HepG2 (cell line): ENCODE data around the gene PLA2G4B. TPM values are rescaled to one million over a fixed set of nuclear protein-coding genes. Genes with fewer than 3 reads are reported as not detected.

Experiments used
- ATAC-seq: fragments of 200-7000 bp; cut with Tn5 transposase; 3 replicates; pipeline ENCODE4 v1.9.1; 2020; ENCODE audit warnings: mild to moderate bottlenecking, moderate library complexity
- BruUV-seq: library from RNA; stranded (reverse); fragments of 400-500 nt; replicated peaks from 2 replicates; lab custom pipeline; 2021; lab: Mats Ljungman, UMichigan
- CTCF ChIA-PET: fragments of 300-600 bp; formaldehyde crosslinking; extraction: SDS; loops from one replicate; lab custom pipeline; 2021; ENCODE audit warnings: low total read pairs, inconsistent platforms, low intra/inter-chr PET ratio; lab: Yijun Ruan, JAX
- POLR2A ChIA-PET: fragments of 350-600 bp; sonication (Branson Sonifier 250); formaldehyde crosslinking; loops from one replicate; lab custom pipeline; 2020; ENCODE audit warnings: antibody characterized with exemption, inconsistent platforms; lab: Yijun Ruan, JAX
- DNase-seq: peaks from one replicate; pipeline ENCODE4 v3.0.0-alpha.2; 2015; ENCODE audit warnings: low spot score
- FAIRE-seq: peaks from 3 replicates; lab custom pipeline; 2011; peaks lifted over from hg19 to GRCh38; lab: Jason Lieb, UNC
- H2AFZ ChIP-seq: one replicate; pipeline ENCODE4 v1.6.1; 2011; ENCODE audit warnings: low read length, inconsistent platforms
- H3K27ac ChIP-seq: fragments of 300-600 bp; 3 replicates; pipeline ENCODE4 v1.8.0; 2011; ENCODE audit warnings: mixed run types, mild to moderate bottlenecking, mixed read lengths, low read length, inconsistent platforms; ENCODE audit not compliant: insufficient read depth; ENCODE audit errors: extremely low read length
- H3K27me3 ChIP-seq, 2 experiments: fragments of 200-600 bp in 1 of 2; 2 replicates in 1 of 2; 3 replicates in 1 of 2; pipeline versions ENCODE4 v1.6.0 to v1.8.0; 2011; ENCODE audit warnings: low read length in 2 of 2, mild to moderate bottlenecking in 2 of 2, moderate library complexity in 2 of 2, inconsistent platforms in 1 of 2; ENCODE audit not compliant: insufficient read depth in 2 of 2, control insufficient read depth in 1 of 2
- H3K36me3 ChIP-seq, 2 experiments: fragments of 200-600 bp in 1 of 2; replicated peaks in 1 of 2; 2 replicates in 1 of 2; 3 replicates in 1 of 2; pipeline versions ENCODE4 v1.5.1 to v1.8.0; 2011; ENCODE audit warnings: low read length in 2 of 2, inconsistent platforms in 1 of 2; ENCODE audit not compliant: insufficient read depth in 2 of 2, control insufficient read depth in 1 of 2
- H3K4me1 ChIP-seq: 2 replicates; pipeline ENCODE4 v1.5.1; 2012; ENCODE audit warnings: low read length, inconsistent platforms; ENCODE audit not compliant: insufficient read depth
- H3K4me2 ChIP-seq: 2 replicates; pipeline ENCODE4 v1.6.0; 2011; ENCODE audit warnings: low read depth, low read length, inconsistent platforms
- H3K4me3 ChIP-seq, 3 experiments: fragments of 200-600 bp in 1 of 3; sonication (generic), shearing (Covaris generic) in 1 of 3; replicated peaks in 1 of 3; 2 replicates each; pipeline ENCODE4 v1.5.1; 2011 to 2016; ENCODE audit warnings: low read length in 3 of 3, inconsistent platforms in 2 of 3, low read depth in 2 of 3, mild to moderate bottlenecking in 2 of 3, control low read depth in 1 of 3, mixed read lengths in 1 of 3; ENCODE audit not compliant: insufficient read depth in 1 of 3
- H3K79me2 ChIP-seq: one replicate; pipeline ENCODE4 v1.6.1; 2011; ENCODE audit warnings: low read length, inconsistent platforms; ENCODE audit not compliant: insufficient read depth
- H3K9ac ChIP-seq: 2 replicates; pipeline ENCODE4 v1.6.0; 2011; ENCODE audit warnings: mild to moderate bottlenecking, low read depth, low read length, inconsistent platforms; ENCODE audit not compliant: insufficient read depth
- H3K9me3 ChIP-seq: 2 replicates; pipeline ENCODE4 v1.5.1; 2012; ENCODE audit warnings: mild to moderate bottlenecking, low read length
- H4K20me1 ChIP-seq: 2 replicates; pipeline ENCODE4 v1.6.0; 2011; ENCODE audit warnings: inconsistent platforms, mild to moderate bottlenecking, low read length, moderate library complexity; ENCODE audit not compliant: insufficient read depth
- AGO2 ChIP-seq: fragments of 200-400 bp; formaldehyde crosslinking; optimal IDR thresholded peaks from 2 replicates; pipeline ENCODE3; 2017; ENCODE audit warnings: mild to moderate bottlenecking, low read depth, low read length, moderate library complexity
- EP300 ChIP-seq, 3 experiments: sonication (generic) in 1 of 3; formaldehyde crosslinking in 1 of 3; IDR thresholded peaks; 2 replicates each; pipeline versions ENCODE4 v1.5.1 to v1.6.1; 2011 to 2020; ENCODE audit warnings: low read depth in 2 of 3, low read length in 2 of 3, borderline replicate concordance in 1 of 3, improper control_type of control experiment in 1 of 3, mild to moderate bottlenecking in 1 of 3, missing genetic modification reagents in 1 of 3, moderate library complexity in 1 of 3
- FOXA3 ChIP-seq: IDR thresholded peaks from 2 replicates; pipeline ENCODE4 v1.6.1; 2016; ENCODE audit warnings: missing genetic modification reagents, missing compliant biosample characterization
- HNRNPH1 ChIP-seq: fragments of 200-400 bp; formaldehyde crosslinking; optimal IDR thresholded peaks from 2 replicates; pipeline ENCODE3; 2017; ENCODE audit warnings: mild to moderate bottlenecking, low read depth, low read length
- KDM5A ChIP-seq: fragments of 200-600 bp; sonication (generic); IDR thresholded peaks from 2 replicates; pipeline ENCODE4 v1.7.0; 2018; ENCODE audit warnings: antibody characterized with exemption, mild to moderate bottlenecking, low read length, borderline replicate concordance
- KLF11 ChIP-seq: IDR thresholded peaks from 2 replicates; pipeline ENCODE4 v1.6.1; 2016; ENCODE audit warnings: missing compliant biosample characterization
- MAFG ChIP-seq: sonication (generic); formaldehyde crosslinking; IDR thresholded peaks from 2 replicates; pipeline ENCODE4 v1.5.1; 2020; ENCODE audit warnings: mild to moderate bottlenecking, missing genetic modification reagents
- TBP ChIP-seq: sonication (generic); formaldehyde crosslinking; IDR thresholded peaks from 2 replicates; pipeline ENCODE4 v1.5.0; 2020; ENCODE audit warnings: missing genetic modification reagents
- TFDP1 ChIP-seq: IDR thresholded peaks from 2 replicates; pipeline ENCODE4 v1.6.1; 2016; ENCODE audit warnings: missing compliant biosample characterization, missing genetic modification reagents, borderline replicate concordance
- TRIM22 ChIP-seq: fragments of 450-650 bp; IDR thresholded peaks from 2 replicates; pipeline ENCODE4 v1.6.1; 2017
- ZNF234 ChIP-seq: sonication (generic); formaldehyde crosslinking; conservative IDR thresholded peaks from 2 replicates; pipeline ENCODE4 v1.5.1; 2020; ENCODE audit warnings: mild to moderate bottlenecking, missing genetic modification reagents
- ZNF468 ChIP-seq: sonication (generic); formaldehyde crosslinking; IDR thresholded peaks from 2 replicates; pipeline ENCODE4 v1.8.0; 2022; ENCODE audit warnings: mild to moderate bottlenecking, moderate library complexity, missing genetic modification reagents
- ZNF576 ChIP-seq: sonication (generic); formaldehyde crosslinking; IDR thresholded peaks from 2 replicates; pipeline ENCODE4 v1.4.0; 2020; ENCODE audit warnings: mild to moderate bottlenecking, missing genetic modification reagents
- WGBS: methylation state at CpG from one replicate; pipeline ENCODE4 v1.1.6; 2017; ENCODE audit warnings: low lambda C conversion rate; 5-methylcytosine and 5-hydroxymethylcytosine counted together
- in situ Hi-C: cut with HindIII; loops from 2 replicates; pipeline ENCODE4 v1.10.0; 2017; ENCODE audit warnings: low pct_unique_long_range_greater_than_20kb; ENCODE audit not compliant: extremely low pct_ligation_motif_present
- intact Hi-C: fragments of 100-400 bp; cut with micrococcal nuclease; formaldehyde crosslinking; loops from one replicate; pipeline ENCODE4 v1.10.0; 2022; ENCODE audit not compliant: unreplicated experiment
- polyA plus RNA-seq, 8 experiments: library from polyadenylated mRNA; depleted of rRNA in 3 of 8; stranded (reverse) in 7 of 8; unstranded in 1 of 8; fragments of >200 nt; fragmentation: Illumina TruSeq in 4 of 8; extraction: Trizol in 4 of 8; gene quantifications; 2 replicates each; pipeline versions ENCODE4 v1.2.1 to v1.2.3, GENCODE V29; 2011 to 2016; ENCODE audit warnings: low read depth in 4 of 8, missing spikeins in 1 of 8, mixed read lengths in 1 of 8; ENCODE audit not compliant: insufficient read depth in 1 of 8
- total RNA-seq, 5 experiments: library from RNA; depleted of rRNA; stranded (reverse); fragments of >200 nt; fragmentation: Illumina TruSeq; extraction: Trizol; gene quantifications; 2 replicates each; pipeline ENCODE4 v1.2.3, GENCODE V29; 2016; ENCODE audit warnings: low read depth in 1 of 5

PLA2G4B gene
- total and polyA plus RNA-seq, 2 of the 13 experiments (the other 11 are each of a cell fraction or from before 2014, with no cell fraction given) = 5.1 to 8.0 TPM

- WGBS = 79% methylated on average over 11 of the region's 13 CpGs
- ATAC-seq = no peak
- H2AFZ ChIP-seq = no peak overlapping the region
- intact Hi-C loops = no loop called here
- ChIA-PET CTCF (no interaction called here), POLR2A (no interaction called here)
- BruUV-seq = no TSS peak
- H3K4me3 ChIP-seq = no peak overlapping the region
- H3K36me3 ChIP-seq = peaks cover 0 to 2% of the 10 kb centered on the region in 2 experiments; a peak in 4 of 5 replicates
- no peaks in the 10 kb centered on the region for H3K9me3 ChIP-seq
- H3K4me1 ChIP-seq = peaks cover 18% of the 10 kb centered on the region
- H3K27ac ChIP-seq = no peak overlapping the region
- no peak for DNase-seq
- H3K4me2 ChIP-seq = no peak overlapping the region
- no peaks in the 10 kb centered on the region for H4K20me1 ChIP-seq
- FAIRE-seq = no peak
- no peaks in the 10 kb centered on the region for H3K79me2 ChIP-seq
- no peak for TF ChIP-seq EP300 (IDR thresholded peaks at IDR 0.05; ENCODE audit: low read depth in 2 of 2, low read length in 2 of 2)
- TF ChIP-seq EP300 (CRISPR knock-in tag; IDR thresholded peaks at IDR 0.05; ENCODE audit: borderline replicate concordance) = no peak
- TF ChIP-seq ZNF576 (CRISPR knock-in tag) = no peak
- TF ChIP-seq ZNF234 (CRISPR knock-in tag) = no peak
- no peak for TF ChIP-seq TFDP1 (CRISPR knock-in tag)
- TF ChIP-seq HNRNPH1 = no peak
- TF ChIP-seq KDM5A = no peak
- no peak for TF ChIP-seq TBP (CRISPR knock-in tag)
- no peak for TF ChIP-seq AGO2
- TF ChIP-seq ZNF468 (CRISPR knock-in tag) = no peak
- TF ChIP-seq TRIM22 = no peak
- TF ChIP-seq FOXA3 (CRISPR knock-in tag) = no peak
- TF ChIP-seq MAFG (CRISPR knock-in tag) = no peak
- TF ChIP-seq KLF11 = no peak
- TF ChIP-seq, all 625 proteins: peak for 0
- no peaks in the 10 kb centered on the region; a peak in 1 of 5 replicates for H3K27me3 ChIP-seq
- in situ Hi-C loops = no loop called here
- H3K9ac ChIP-seq = no peak overlapping the region
Measured at GRCh38 chr15:41825572-41826535, 12.8 kb upstream of the PLA2G4B start.
